Left ventricle myocardium inferior (tissue), 1 donor: Measurements from ENCODE around the gene OLFML1. TPM values are rescaled to one million over a fixed set of nuclear protein-coding genes. Genes with fewer than 3 reads are reported as not detected.

Experiments
- DNase-seq: peaks from one replicate; pipeline ENCODE4 v3.0.0-alpha.2; 2020
- H3K27ac ChIP-seq: fragments of 200-600 bp; replicated peaks from 2 replicates; pipeline ENCODE4 v1.8.0; 2021
- H3K27me3 ChIP-seq: fragments of 200-600 bp; 2 replicates; pipeline ENCODE4 v1.8.0; 2021; ENCODE audit warnings: low read depth
- H3K36me3 ChIP-seq: fragments of 200-600 bp; 2 replicates; pipeline ENCODE4 v1.8.0; 2021
- H3K4me1 ChIP-seq: fragments of 200-600 bp; 2 replicates; pipeline ENCODE4 v1.8.0; 2021
- H3K4me3 ChIP-seq: fragments of 200-600 bp; 2 replicates; pipeline ENCODE4 v1.8.0; 2021; ENCODE audit warnings: mild to moderate bottlenecking, moderate library complexity
- H3K9me3 ChIP-seq: fragments of 200-600 bp; replicated peaks from 2 replicates; pipeline ENCODE4 v1.8.0; 2021
- CTCF ChIP-seq: fragments of 200-600 bp; IDR thresholded peaks from 2 replicates; pipeline ENCODE4 v1.8.0; 2021; ENCODE audit warnings: antibody characterized with exemption, mild to moderate bottlenecking, borderline replicate concordance
- intact Hi-C: fragments of 100-400 bp; cut with micrococcal nuclease; formaldehyde crosslinking; loops from one replicate; pipeline ENCODE4 v1.11.0; 2022
- total RNA-seq: library from RNA; stranded (reverse); fragmentation: NEBNext Ultra II Directional; extraction: Animal tissue kit (Norgen Biotek cat#: 25700); gene quantifications from one replicate; pipeline ENCODE4 v1.2.1, GENCODE V29; 2021
- donor health status: DM: no; HTN: yes; CAD: no; lungs with severe emphysema.

The OLFML1 gene
- total RNA-seq, 1 donor from 2014 or later = 7.3 TPM

GRCh38 chr11:7499081-7499480, 13.8 kb downstream of the OLFML1 start:
- no peak for DNase-seq
- H3K9me3 ChIP-seq = no peaks in the 10 kb centered on the region
- no peak overlapping the region for H3K4me3 ChIP-seq
- peaks cover 6% of the 10 kb centered on the region for H3K36me3 ChIP-seq
- H3K27me3 ChIP-seq = no peaks in the 10 kb centered on the region
- no peak for TF ChIP-seq CTCF
- H3K27ac ChIP-seq = no peak overlapping the region
- H3K4me1 ChIP-seq = no peaks in the 10 kb centered on the region
- intact Hi-C loops = no loop called here

GRCh38 chr11:7500251-7500650, 14.9 kb downstream of the OLFML1 start:
- no peak for DNase-seq
- H3K36me3 ChIP-seq = peaks cover 9% of the 10 kb centered on the region
- intact Hi-C loops = no loop called here
- H3K27ac ChIP-seq = no peak overlapping the region
- H3K4me3 ChIP-seq = no peak overlapping the region
- H3K9me3 ChIP-seq = no peaks in the 10 kb centered on the region
- no peaks in the 10 kb centered on the region for H3K4me1 ChIP-seq
- no peaks in the 10 kb centered on the region for H3K27me3 ChIP-seq
- TF ChIP-seq CTCF = no peak

GRCh38 chr11:7501251-7501650, 15.9 kb downstream of the OLFML1 start:
- no peak for TF ChIP-seq CTCF
- no peak for DNase-seq
- Histone ChIP-seq H3K9me3 (no peaks in the 10 kb centered on the region), H3K4me1 (no peaks in the 10 kb centered on the region), H3K4me3 (no peak overlapping the region), H3K27ac (no peak overlapping the region), H3K27me3 (no peaks in the 10 kb centered on the region), H3K36me3 (peaks cover 13% of the 10 kb centered on the region)
- intact Hi-C loops = no loop called here

GRCh38 chr11:7501894-7502293, 16.6 kb downstream of the OLFML1 start:
- H3K27me3 ChIP-seq = no peaks in the 10 kb centered on the region
- H3K4me1 ChIP-seq = no peaks in the 10 kb centered on the region
- H3K9me3 ChIP-seq = no peaks in the 10 kb centered on the region
- H3K36me3 ChIP-seq = peaks cover 13% of the 10 kb centered on the region
- H3K27ac ChIP-seq = no peak overlapping the region
- TF ChIP-seq CTCF = no peak
- intact Hi-C loops = no loop called here
- H3K4me3 ChIP-seq = no peak overlapping the region
- DNase-seq = no peak

- Histone ChIP-seq H3K9me3 (no peaks in the 10 kb centered on the region), H3K4me1 (peaks cover 7% of the 10 kb centered on the region), H3K27ac (no peak overlapping the region), H3K27me3 (no peaks in the 10 kb centered on the region), H3K4me3 (no peak overlapping the region), H3K36me3 (peaks cover 13% of the 10 kb centered on the region)
- intact Hi-C loops = no loop called here
- no peak for DNase-seq
- no peak for TF ChIP-seq CTCF
Observed at GRCh38 chr11:7506243-7506642, 20.9 kb downstream of the OLFML1 start.

- H3K27me3 ChIP-seq = no peaks in the 10 kb centered on the region
- no peak overlapping the region for H3K4me3 ChIP-seq
- no peak overlapping the region for H3K27ac ChIP-seq
- no peak for DNase-seq
- H3K4me1 ChIP-seq = peaks cover 26% of the 10 kb centered on the region
- TF ChIP-seq CTCF = no peak
- intact Hi-C loops = no loop called here
- peaks cover 13% of the 10 kb centered on the region for H3K36me3 ChIP-seq
- no peaks in the 10 kb centered on the region for H3K9me3 ChIP-seq
Observed at GRCh38 chr11:7508087-7508486, 22.8 kb downstream of the OLFML1 start.
